LoVo (cell line): ENCODE data around the gene TMOD3.

Experiments used
- DNase-seq: peaks from one replicate; pipeline ENCODE4 v3.0.0-alpha.2; 2016; ENCODE audit warnings: low spot score

TMOD3 gene

DNA sequence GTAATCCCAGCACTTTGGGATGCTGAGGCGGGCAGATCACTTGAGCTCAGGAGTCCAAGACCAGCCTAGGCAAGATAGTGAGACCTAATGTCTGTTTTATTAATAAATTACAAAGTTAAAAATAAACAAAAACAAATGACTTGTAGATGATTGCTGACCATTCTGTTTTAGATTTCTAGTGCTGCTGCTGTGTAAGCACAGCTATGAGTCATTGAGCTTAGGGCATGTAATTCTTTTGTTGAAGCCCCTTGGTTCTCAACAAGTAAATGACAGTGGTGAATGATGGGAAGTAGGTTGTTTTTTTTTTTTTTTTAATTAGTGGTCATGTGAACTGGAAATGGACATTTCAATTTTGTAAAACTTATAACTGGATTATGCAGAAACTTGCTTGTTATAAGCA is 78.9 kb downstream of the TMOD3 start:
- no peak for DNase-seq

DNA sequence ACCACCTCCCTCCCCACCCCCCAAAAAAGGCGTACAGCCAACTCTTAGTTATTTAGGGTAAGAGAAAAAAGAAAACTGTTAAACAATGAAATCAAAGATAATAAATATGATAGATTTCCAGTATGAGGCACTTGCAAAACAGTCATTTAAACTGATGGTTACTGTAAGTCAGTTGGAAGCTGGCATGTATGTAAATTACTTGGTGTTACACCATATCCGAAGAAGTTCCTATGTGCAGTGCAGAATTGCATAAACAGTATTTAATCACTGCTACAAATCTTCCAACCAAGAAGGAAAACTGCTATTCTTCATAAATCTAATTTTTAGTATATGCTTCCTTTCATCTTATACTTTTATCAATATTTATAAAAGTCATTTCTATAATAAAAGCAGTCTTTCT is 80.1 kb downstream of the TMOD3 start:
- DNase-seq = no peak

DNA sequence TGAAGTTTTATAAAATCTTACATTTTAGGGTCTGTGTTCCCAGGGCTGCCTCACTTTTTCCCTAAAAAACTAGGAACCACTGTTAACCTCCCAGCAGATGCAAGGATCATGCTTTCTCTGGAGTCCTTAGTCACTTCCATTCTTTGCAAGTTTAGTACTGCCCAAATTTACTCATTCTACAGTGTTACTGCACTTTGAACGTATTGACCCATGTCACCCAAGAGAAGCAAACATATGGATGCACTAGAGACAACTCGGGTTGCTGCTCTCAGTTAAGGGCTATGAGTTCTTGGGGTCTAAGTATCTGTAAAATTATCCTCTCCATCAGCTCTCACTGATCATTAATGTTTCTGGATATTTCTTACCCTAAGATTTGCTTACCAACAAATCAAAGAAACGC is 83.1 kb downstream of the TMOD3 start:
- no peak for DNase-seq

DNA sequence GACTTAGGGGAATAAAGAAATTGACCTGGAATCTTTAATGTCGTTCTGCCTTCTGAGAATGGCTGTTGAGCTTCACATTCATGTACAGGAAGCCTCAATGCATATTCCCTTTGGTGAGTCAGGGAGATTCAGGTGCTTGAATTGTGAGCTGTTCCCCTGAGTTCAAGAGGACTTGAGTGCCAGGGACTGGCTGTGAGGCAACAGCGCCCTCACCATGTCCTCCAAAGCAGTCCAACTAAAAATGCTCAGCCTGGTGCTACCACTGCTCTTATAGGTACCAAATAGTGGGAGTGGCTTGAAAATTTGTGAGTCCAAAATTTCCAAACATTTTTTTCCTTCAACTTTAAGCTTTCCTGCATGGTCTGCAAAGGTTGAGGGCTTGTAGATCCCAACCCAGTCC is 88.0 kb downstream of the TMOD3 start:
- DNase-seq = peak; percentile 19

DNA sequence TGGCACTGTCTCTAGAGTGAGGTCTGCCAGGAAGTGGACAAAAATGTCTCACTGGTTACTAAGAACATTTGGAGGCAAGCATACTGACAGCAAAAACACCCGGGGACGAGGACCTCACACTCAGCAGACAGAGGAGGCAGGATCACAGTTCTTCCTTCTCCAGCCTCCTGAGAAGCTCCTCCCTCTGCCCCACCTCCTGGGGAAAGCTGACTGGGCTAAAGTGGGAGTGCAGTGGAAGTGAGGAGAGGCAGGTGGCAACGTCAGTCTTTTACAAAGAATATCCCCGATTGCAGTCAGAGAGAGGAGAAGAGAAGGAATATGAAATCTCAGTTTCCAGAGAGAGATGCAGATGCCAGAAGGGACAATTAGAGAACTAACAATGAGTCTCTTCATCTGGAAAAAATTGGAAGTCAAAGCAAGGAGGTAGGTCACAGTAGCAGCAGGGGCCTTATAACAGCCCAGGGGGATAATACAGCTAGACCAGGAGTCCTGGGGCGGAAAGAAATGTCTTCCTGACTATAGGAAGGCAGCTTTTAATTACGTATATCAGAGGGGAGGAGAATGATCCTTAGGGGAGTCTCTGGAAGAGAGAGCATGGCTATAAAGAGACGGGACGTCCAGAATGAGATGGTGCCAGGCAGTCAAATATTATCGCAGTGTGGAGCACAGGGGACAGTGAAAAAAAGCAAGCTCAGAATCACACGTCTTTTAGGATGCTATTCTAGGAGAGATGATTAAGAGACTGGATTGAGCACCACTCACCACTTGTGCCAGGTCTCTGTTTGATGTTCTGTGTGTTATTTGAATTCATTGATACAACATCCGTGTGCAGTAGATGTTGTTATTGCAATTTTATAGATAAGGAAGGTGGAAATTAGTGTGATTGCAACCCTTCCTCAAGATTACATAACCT is 95.0 kb downstream of the TMOD3 start:
- no peak for DNase-seq

DNA sequence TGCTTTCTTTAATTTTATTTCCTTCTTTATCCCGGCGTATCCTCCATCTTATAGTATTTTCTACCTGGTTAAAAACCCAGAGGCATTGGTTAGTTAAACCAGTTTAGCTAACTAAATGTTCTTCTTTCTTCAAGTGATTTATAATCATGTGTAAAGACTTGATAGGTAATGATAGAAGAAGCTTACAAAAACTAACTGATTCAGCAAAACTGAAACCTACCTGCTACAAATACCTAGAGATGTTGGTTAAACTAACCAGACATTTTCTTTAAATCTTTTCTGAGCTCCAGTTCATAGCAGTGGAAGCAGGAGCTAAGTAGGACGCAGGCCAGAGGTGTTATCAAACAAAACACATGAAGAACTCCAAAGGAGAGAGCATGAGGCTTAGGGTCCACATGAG is 97.4 kb downstream of the TMOD3 start:
- DNase-seq = no peak

DNA sequence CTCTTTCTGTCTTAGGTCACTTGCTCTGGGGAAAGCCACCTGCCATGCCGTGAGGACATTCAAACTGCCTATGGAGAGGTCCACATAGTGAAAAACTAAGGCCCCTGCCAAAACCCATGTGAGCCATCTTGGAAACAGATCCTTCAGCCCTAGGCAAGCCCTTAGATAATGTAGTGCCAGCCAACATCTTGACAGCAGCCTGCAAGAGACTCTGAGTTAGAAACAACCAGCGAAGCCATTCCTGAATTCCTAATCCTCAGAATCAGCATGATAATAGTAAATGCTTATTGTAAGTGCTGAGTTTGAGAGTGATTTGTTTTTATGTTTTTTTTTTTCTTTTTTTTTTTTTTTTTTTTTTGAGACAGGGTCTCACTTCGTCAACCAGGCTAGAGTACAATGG is 101.6 kb downstream of the TMOD3 start:
- DNase-seq = no peak

DNA sequence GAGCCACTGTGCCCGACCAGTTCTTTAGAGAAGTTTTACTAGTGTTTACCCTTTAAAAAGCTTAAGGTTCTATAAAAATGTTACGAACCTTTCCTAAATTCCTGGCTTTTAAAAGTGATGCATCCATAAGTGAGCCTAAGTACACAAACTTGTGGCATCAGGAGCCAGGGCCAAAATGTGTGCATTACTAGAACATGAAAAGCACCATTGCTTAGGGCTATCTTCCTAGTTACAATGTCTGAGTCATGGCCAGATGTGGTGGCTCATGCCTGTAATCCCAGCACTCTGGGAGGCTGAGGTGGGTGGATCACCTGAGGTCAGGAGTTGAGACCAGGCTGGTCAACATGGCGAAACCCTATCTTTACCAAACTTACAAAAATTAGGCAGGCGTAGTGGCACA is 102.2 kb downstream of the TMOD3 start:
- no peak for DNase-seq

DNA sequence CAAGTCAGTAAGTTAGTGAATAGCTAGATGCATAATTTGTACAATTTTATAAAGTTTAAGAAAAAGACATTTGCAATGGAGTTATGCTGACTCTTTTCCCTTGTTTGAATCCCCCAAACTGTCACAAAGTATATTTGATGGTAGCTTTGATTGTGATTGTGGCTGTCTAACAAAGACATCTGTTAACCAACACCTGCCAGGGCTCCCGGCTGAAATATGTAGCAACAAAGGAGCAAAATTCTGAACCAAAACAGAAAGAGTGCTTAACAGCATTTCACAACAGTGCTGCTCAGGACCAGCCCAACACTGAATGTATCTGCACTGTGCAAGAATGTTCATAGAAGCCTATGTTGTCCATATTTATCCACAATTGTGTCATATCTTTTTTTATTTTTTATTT is 102.7 kb downstream of the TMOD3 start:
- no peak for DNase-seq

DNA sequence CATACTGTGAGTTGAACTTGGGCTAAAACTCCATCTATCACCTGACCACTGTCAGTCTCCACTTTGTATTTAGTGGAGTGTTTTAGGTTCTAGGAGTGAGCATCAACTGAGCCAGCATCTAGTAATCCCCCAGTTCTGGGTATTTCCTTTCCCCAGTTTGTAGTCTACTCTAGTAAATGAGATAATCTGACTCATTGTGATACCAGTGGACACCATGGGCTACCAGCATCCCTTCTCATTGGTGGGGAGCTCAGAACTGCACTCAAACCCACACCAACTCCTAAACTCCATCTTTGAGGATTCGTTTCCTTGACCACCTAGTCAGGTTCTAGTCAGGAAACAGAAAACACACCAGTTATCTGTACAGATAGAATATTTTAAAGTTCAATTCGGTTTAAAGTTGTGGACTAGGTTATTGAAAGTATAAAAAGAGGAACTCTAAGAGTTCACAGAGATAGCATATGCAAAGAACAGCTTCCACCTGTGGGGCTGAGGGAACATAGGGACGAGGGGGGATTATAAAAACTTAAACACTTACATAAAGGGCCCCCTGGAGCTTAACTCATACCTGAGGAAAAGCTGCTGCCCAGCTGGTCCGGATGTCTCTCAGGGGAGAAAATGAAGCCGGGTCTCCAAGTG is 106.1 kb downstream of the TMOD3 start:
- no peak for DNase-seq

DNA sequence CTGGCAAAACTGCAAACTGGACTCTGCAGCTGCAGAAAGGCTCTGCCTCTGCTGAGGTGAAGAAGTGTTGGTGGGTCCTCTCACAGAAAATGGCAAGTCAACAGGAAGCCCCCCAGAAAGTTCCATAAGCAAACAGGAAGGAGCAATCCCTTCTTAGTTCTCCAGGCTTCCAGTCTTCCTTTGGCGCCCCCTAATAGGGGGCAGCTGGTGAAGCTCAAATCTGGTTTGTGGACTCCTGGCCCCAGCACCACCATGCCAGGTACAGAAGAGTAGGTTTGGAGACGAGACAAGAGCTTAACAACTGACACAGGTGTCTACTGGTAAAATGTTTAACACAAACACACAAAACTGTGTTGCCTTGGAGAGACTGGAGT is 106.6 kb downstream of the TMOD3 start:
- no peak for DNase-seq

DNA sequence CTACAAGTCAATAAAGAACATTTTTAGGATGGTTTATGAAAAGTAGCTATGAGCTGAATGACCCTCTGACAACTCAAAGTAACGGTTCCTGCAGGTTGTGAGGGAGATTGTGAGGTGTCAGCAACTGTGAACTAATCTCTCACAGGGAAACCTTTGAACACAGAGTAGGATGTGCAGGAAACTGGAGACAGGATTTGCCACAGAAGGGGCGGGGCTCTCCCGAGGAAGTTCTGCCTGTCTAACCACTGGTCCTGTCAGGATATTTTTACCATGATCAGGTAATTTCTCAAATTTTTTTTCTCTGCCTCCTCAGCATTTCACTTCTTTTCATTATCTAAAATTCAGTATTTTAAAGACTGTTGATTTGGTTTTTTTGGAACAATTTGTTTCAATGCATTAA is 108.8 kb downstream of the TMOD3 start:
- no peak for DNase-seq

DNA sequence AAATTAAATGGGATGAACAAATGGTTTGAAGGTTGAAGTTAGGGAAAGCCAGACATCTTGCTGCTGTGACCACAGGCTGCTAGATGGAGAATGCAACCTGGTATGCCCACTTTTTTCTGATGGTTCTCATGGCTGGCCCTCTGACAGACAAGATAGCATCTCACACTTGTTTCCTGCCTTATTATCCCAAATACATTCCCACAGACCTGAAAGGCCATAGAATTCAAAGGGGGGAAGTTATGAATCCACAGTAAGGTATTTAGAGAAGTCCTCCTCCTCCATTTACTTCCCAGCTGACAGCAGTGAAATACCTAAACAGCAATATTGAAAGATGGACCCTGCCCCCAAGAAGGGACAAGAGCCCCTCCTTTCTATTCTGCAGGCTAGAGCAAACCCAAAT is 109.8 kb downstream of the TMOD3 start:
- DNase-seq = no peak

DNA sequence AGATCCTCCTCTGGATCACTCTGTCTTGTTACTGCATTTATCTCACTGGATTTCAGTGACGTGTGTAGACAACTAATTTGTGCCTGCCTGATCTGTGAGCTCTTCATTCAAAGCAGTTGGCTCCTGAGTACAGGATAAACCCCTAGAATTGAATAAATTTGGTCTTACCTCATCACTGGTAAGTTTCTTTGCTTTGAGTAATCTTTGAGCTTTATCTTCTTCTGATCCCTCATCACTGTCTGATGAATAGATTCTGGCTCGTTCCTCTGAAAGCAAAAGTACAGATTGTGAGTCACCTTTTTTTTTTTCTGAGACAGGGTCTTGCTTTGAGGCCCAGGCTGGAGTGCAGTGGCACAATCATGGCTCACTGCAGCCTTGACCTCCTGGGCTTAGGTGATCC is 117.7 kb downstream of the TMOD3 start:
- DNase-seq = no peak

DNA sequence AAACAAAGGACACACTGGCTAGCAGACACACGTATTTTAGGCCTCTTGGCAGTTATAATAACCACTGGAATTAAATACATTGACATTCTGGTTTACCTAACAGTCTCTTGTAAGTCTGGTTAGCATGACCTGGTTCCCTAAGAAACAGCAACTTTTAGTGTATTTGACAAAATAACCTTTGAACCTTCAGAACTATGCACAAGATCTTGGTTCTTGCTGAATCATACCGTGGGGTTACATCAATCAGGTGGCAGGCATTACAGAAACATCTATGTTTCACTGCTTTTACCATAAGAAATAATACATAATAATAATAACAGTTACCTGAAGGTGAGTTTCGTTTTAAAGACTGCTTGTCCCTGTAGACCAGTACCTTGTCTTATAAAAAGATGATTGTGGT is 123.4 kb downstream of the TMOD3 start:
- DNase-seq = no peak

DNA sequence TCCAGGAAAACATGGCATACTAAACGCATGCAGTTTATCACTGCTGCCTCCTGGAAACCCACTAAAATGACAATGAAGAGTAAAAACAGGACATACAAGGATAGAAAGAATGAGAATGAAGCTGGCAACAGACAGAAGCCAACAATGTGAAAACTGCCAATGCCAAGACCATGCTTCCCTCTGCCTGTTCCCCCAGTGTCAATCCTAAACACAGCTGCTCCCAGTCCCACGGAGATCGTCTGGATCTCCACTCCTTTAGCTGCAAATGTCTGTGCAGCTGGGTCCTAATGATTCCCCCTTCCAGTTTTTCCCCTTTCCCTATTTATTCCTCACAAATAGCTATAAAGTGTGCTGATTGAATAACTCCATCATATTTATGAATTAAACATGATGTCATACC is 126.1 kb downstream of the TMOD3 start:
- DNase-seq = no peak
